K562 (cell line): ENCODE data around the gene SLC25A45. TPM values are rescaled to one million over a fixed set of nuclear protein-coding genes. Genes with fewer than 3 reads are reported as not detected.

Experiments
- CAMTA2 ChIP-seq: fragments of 250-450 bp; sonication (Bioruptor Pico); conservative IDR thresholded peaks from 2 replicates; pipeline ENCODE4 v1.5.1; 2022
- DLX4 ChIP-seq: fragments of 250-450 bp; sonication (Bioruptor Pico); IDR thresholded peaks from 2 replicates; pipeline ENCODE4 v1.6.1; 2021; ENCODE audit warnings: mild to moderate bottlenecking
- ELF2 ChIP-seq: fragments of 250-450 bp; sonication (Bioruptor Pico); IDR thresholded peaks from 2 replicates; pipeline ENCODE4 v1.5.0; 2021; ENCODE audit warnings: mild to moderate bottlenecking
- HLTF ChIP-seq: fragments of 450-650 bp; IDR thresholded peaks from 2 replicates; pipeline ENCODE4 v1.6.1; 2016
- HMGN3 ChIP-seq: IDR thresholded peaks from 2 replicates; pipeline ENCODE4 v1.6.1; 2011; ENCODE audit warnings: borderline replicate concordance, low read depth, mild to moderate bottlenecking, mixed read lengths, low read length; ENCODE audit not compliant: insufficient read length; ENCODE audit errors: extremely low read depth
- KLF1 ChIP-seq: fragments of 450-650 bp; IDR thresholded peaks from 2 replicates; pipeline ENCODE4 v1.6.1; 2016; ENCODE audit warnings: missing genetic modification characterization, missing compliant biosample characterization
- NCOA4 ChIP-seq: fragments of 450-650 bp; IDR thresholded peaks from 2 replicates; pipeline ENCODE4 v1.6.1; 2018; ENCODE audit warnings: mild to moderate bottlenecking; ENCODE audit not compliant: partially characterized antibody
- NCOA6 ChIP-seq: fragments of 450-650 bp; IDR thresholded peaks from 2 replicates; pipeline ENCODE4 v1.6.1; 2017; ENCODE audit warnings: mild to moderate bottlenecking
- PKNOX1 ChIP-seq: fragments of 450-650 bp; IDR thresholded peaks from 2 replicates; pipeline ENCODE4 v1.6.1; 2016
- PML ChIP-seq: IDR thresholded peaks from 2 replicates; pipeline ENCODE4 v1.6.1; 2012; ENCODE audit warnings: low read length, inconsistent platforms
- POLR2AphosphoS2 ChIP-seq: IDR thresholded peaks from 2 replicates; pipeline ENCODE4 v1.6.1; 2012; ENCODE audit warnings: low read length, improper control_type of control experiment
- RAD51 ChIP-seq: fragments of 450-650 bp; IDR thresholded peaks from 2 replicates; pipeline ENCODE4 v1.7.1; 2016; ENCODE audit warnings: low read depth, mild to moderate bottlenecking, borderline replicate concordance
- SLC30A9 ChIP-seq: fragments of 250-450 bp; sonication (Bioruptor Pico); IDR thresholded peaks from 2 replicates; pipeline ENCODE4 v1.8.0; 2022; ENCODE audit warnings: mild to moderate bottlenecking, moderate library complexity
- SRSF1 ChIP-seq: fragments of 200-400 bp; formaldehyde crosslinking; IDR thresholded peaks from 2 replicates; pipeline ENCODE4 v1.6.1; 2017; ENCODE audit warnings: mild to moderate bottlenecking, low read depth, low read length, moderate library complexity
- STAT5B ChIP-seq: fragments of 250-450 bp; sonication (Bioruptor Pico); IDR thresholded peaks from 2 replicates; pipeline ENCODE4 v1.8.0; 2021; ENCODE audit warnings: mild to moderate bottlenecking, inconsistent platforms
- SUPT5H ChIP-seq: fragments of 450-650 bp; IDR thresholded peaks from 2 replicates; pipeline ENCODE4 v1.6.1; 2016
- TEAD2 ChIP-seq: fragments of 450-650 bp; IDR thresholded peaks from 2 replicates; pipeline ENCODE4 v1.6.1; 2016; ENCODE audit warnings: missing genetic modification characterization, control low read depth, missing compliant biosample characterization
- ZBTB33 ChIP-seq: sonication (generic); formaldehyde crosslinking; IDR thresholded peaks from 2 replicates; pipeline ENCODE4 v1.8.1; 2023; ENCODE audit warnings: mild to moderate bottlenecking, missing genetic modification reagents
- ZKSCAN8 ChIP-seq: fragments of 200-800 bp; sonication (Bioruptor generic); IDR thresholded peaks from 2 replicates; pipeline ENCODE4 v1.6.1; 2016; ENCODE audit warnings: missing genetic modification characterization, missing compliant biosample characterization
- ZNF165 ChIP-seq: fragments of 250-450 bp; sonication (Bioruptor Pico); IDR thresholded peaks from 2 replicates; pipeline ENCODE4 v1.4.0; 2020; ENCODE audit warnings: borderline replicate concordance
- ZNF274 ChIP-seq: IDR thresholded peaks from 2 replicates; pipeline ENCODE4 v1.6.1; 2011; ENCODE audit warnings: low read depth, mild to moderate bottlenecking, low read length, moderate library complexity, borderline replicate concordance
- ZNF445 ChIP-seq: fragments of 250-450 bp; sonication (Bioruptor Pico); IDR thresholded peaks from 2 replicates; pipeline ENCODE4 v1.4.0; 2020; ENCODE audit warnings: low read depth, mild to moderate bottlenecking, moderate library complexity
- polyA plus RNA-seq, 8 experiments: library from polyadenylated mRNA; depleted of rRNA in 4 of 8; stranded (reverse) in 5 of 8; unstranded in 3 of 8; fragments of >200 nt; fragmentation: Nextera tagmentation in 2 of 8; fragmentation: Illumina TruSeq in 1 of 8; extraction: Ambion mirVana in 2 of 8; extraction: Trizol in 1 of 8; gene quantifications; 2 replicates each; pipeline versions ENCODE4 v1.2.1 to v1.2.3, GENCODE V29; 2011 to 2014; ENCODE audit warnings: inconsistent platforms in 1 of 8, missing spikeins in 1 of 8
- total RNA-seq, 7 experiments: library from RNA; depleted of rRNA in 6 of 7; stranded (reverse); fragments of >200 nt in 6 of 7; fragmentation: Illumina TruSeq in 2 of 7; extraction: Trizol in 2 of 7; gene quantifications; 2 replicates each; pipeline versions ENCODE4 v1.2.1 to v1.2.3, GENCODE V29; 2011 to 2021; ENCODE audit warnings: low replicate concordance in 1 of 7
- TF ChIP-seq, protein P1 (sequence below): fragments of 250-450 bp; sonication (Bioruptor Pico); IDR thresholded peaks from 2 replicates; pipeline ENCODE4 v1.8.0; 2022; ENCODE audit warnings: inconsistent platforms, mild to moderate bottlenecking, moderate library complexity, borderline replicate concordance
- TF ChIP-seq, protein P2 (sequence below): fragments of 250-450 bp; sonication (Bioruptor Pico); IDR thresholded peaks from 2 replicates; pipeline ENCODE4 v1.8.0; 2021; ENCODE audit warnings: moderate library complexity, mild to moderate bottlenecking, inconsistent platforms

Gene SLC25A45
- total and polyA plus RNA-seq, 9 of the 15 experiments (the other 6 are each of a cell fraction or from before 2014, with no cell fraction given): 0.15 to 2.3 (median 0.68) TPM

DNA sequence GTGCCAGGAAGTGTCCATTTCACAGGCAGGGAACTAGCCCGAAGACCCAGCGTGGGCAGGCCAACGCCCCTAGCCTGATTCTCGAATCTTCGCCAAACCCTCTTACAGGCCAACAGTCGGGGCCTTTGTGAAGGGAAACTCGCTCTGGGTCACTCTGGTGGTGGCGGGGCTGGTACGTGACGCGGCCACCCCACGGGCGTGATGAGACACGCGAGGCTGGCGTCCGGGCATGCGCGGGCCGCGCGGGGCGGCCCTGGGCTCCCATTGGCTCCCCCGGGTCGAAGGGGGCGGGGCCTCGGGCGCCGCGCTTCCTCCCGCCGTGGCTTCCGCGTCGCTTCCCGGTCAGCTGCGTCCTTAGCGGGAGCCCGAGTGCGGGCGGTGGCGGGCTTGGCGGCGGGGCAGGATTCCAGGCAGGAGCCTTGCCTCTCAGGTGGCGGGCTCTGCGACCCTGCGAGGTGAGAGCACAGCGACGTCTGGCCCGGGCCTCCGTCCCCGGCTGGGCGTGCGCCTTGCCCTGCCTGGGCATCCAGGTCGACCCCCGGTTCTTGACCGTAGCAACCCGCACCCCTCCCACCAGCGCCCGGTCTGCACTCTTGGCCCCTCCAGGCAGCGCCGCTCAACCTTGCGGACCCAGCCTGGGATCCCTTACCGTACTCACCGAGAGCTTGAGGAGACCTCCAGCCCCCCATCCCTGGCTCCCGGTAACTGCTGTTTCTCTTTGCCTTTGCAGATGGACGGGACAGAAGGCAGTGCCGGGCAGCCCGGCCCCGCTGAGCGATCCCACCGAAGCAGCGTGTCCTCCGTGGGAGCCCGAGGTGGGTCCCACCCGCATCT is 4.1 kb upstream of the SLC25A45 start, which contains the start of gene FRMD8 (continued):
- TF ChIP-seq HMGN3: no peak
- 0 out of 2 replicates have a peak, but pooled peaks have one; percentile 1 for TF ChIP-seq PKNOX1
- TF ChIP-seq POLR2AphosphoS2: no peak; the same call in 1 of the 2 replicates
- TF ChIP-seq TEAD2: no peak
- 0 out of 2 replicates have a peak, but pooled peaks have one; percentile 65 for TF ChIP-seq ZNF165
- peak; percentile 24; the same call in 1 of the 2 replicates for TF ChIP-seq PML
- 0 out of 2 replicates have a peak, but pooled peaks have one; percentile 26 for TF ChIP-seq KLF1 (tag)
- TF ChIP-seq ZBTB33 (CRISPR knock-in tag): no peak
- TF ChIP-seq ZNF274: no peak
- TF ChIP-seq HLTF: no peak
- TF ChIP-seq ZNF445: no peak
- TF ChIP-seq, protein P1, sequence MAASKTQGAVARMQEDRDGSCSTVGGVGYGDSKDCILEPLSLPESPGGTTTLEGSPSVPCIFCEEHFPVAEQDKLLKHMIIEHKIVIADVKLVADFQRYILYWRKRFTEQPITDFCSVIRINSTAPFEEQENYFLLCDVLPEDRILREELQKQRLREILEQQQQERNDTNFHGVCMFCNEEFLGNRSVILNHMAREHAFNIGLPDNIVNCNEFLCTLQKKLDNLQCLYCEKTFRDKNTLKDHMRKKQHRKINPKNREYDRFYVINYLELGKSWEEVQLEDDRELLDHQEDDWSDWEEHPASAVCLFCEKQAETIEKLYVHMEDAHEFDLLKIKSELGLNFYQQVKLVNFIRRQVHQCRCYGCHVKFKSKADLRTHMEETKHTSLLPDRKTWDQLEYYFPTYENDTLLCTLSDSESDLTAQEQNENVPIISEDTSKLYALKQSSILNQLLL (CRISPR knock-in tag): no peak
- TF ChIP-seq ELF2: no peak
- TF ChIP-seq DLX4: no peak
- TF ChIP-seq SRSF1: no peak
- TF ChIP-seq RAD51: no peak
- 0 out of 2 replicates have a peak, but pooled peaks have one; percentile 48 for TF ChIP-seq ZKSCAN8 (CRISPR knock-in tag)
- TF ChIP-seq SUPT5H: peak; percentile 75
- TF ChIP-seq, protein P2, sequence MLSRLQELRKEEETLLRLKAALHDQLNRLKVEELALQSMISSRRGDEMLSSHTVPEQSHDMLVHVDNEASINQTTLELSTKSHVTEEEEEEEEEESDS (CRISPR knock-in tag): no peak
- TF ChIP-seq NCOA4: no peak
- TF ChIP-seq CAMTA2 (CRISPR knock-in tag): no peak
- TF ChIP-seq STAT5B (CRISPR knock-in tag): no peak
- TF ChIP-seq NCOA6: no peak
- TF ChIP-seq SLC30A9: no peak
